Bone marrow (tissue), 2 donors: ENCODE results near the gene HCAR1.
A peak's percentile ranks its signal among the peaks of the same experiment; 100 is the strongest.
"Not testable (repeated sequence)": the region's sequence is repeated elsewhere in the genome, so short reads cannot be mapped to it uniquely, and the experiment has no call there.

Experiments used
- DNase-seq, 2 donors: peaks; one replicate each; lab custom pipeline; 2025; lab: John Stamatoyannopoulos, UW

HCAR1 gene, protein sequence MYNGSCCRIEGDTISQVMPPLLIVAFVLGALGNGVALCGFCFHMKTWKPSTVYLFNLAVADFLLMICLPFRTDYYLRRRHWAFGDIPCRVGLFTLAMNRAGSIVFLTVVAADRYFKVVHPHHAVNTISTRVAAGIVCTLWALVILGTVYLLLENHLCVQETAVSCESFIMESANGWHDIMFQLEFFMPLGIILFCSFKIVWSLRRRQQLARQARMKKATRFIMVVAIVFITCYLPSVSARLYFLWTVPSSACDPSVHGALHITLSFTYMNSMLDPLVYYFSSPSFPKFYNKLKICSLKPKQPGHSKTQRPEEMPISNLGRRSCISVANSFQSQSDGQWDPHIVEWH

DNA sequence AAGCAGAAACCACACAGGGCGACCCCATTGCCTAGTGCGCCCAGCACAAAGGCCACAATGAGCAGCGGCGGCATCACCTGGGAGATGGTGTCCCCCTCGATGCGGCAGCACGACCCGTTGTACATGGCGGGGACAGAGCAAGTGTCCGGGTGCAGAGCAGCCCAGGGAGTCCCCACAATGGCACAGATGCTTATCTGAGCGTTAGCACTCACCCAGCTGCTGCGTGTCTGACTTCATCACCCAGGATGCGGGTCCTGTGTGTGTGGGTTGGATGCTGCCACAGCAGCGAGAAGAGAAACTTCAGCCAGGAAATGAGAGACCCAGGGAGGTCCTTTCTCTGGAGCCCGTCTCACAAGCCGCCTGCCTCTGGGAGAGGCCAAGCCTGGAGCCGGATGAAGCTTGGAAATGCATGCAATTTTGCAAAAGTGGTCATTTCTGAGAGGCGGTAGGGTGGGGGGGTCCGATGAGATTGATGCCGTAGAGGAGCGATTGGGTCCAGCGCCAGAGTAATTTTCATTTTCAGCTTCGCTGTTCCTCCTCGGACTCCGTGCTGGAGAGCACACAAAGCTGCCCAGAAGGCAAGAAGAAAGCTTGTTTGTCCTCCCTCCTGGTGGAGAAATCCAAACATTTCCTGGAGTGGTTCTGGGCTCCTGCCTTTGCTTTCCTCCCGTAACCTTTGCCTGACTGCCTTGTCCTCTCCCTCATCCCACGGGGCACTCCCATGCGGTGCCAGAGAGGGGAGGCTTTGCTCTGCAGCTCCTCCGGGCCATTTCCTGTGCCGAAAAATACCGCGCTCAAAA, at the start of gene HCAR1:
HCAR1 (minus strand) TSS at position 630 of the 800 bp plus-strand sequence; CDS start at position 125, 505 bp downstream.
- no peak for DNase-seq

- DNase-seq = no peak
Measured at GRCh38 chr12:122757568-122757967, 26.9 kb upstream of the HCAR1 start.

DNA sequence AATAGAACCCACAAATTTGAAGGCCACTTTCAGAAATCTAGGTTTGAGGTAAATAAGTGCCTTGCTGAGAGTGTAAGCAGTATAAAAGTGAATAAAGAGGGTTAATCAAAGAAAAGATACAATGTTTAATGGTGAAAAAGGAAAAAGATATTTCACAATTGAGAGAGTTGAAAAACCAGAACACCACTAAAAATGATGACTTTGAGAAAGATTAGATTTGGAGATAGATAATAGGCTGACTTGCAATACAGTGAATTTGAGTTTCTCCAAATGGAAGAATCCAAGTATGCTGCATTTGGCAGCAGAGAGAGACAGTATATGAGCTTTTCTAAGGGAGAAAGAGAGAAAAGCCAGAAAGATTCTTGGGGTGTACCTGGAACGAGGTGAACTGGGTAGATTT, 24.1 kb upstream of the HCAR1 start:
- no peak for DNase-seq

DNA sequence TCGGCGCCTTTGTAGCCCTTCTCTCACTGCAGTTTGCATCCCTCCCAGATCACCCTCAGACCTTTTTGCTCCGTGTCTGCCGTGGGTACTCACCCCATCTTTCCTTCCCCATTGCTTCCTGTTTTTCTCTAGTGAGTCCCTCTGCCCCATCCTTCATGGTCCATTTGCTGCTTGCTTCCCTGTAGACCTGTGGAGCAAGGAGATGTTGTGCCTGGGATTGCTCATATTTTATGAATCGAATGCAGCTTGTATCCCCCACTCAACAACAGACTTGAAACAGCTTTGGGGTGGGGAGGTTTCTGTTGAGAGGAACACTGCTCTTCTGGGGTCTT, 22.6 kb upstream of the HCAR1 start:
- peak in 1 of 2 donors; percentile 23 for DNase-seq

DNA sequence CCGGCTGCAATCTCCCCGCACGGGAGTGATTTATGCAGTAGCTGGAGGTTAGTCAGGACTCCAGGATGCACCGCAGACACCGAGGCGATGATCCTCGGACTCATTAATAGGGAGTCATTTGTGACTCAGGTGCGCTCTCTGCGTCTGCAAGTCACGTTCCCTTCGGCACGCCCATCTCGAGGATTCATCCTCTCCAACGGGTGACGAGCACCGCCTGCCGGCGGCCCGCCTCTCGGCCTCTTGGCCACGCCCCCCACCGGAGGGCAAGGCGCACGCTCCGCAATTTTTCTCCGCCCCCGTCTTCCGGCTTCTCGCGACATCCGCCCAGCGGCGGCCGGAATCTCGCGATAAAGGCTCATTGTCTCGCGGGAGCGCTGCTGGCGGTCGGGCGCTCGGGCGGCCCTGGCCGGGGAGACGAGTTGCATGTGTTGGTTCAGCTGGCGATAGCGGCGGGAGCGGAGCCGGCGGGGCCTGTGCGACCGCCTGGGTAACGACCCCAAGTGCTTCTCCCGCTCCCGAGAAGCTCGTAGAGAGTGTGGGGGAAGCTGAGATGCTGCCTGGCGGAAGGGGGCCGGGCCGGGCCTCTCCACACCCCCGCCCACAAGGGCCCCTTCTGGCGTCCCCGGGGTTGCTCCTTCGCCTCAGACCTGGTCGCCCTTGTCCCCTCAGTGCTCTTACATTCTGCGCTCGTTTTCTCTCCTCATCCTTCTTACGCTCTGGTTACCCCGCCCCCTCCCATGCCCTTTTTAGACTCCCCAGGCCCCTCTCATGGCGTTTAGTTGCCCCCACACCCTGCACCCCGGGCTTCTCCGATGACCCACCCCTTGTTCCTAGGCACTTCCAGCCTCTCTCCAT, 22.0 kb upstream of the HCAR1 start, which contains the start of gene DENR:
DENR (plus strand) TSS at position 361 of the 855 bp plus-strand sequence. CDS start 878 bp downstream, outside the sequence.
- DNase-seq = peak; percentile 93 to 97

DNA sequence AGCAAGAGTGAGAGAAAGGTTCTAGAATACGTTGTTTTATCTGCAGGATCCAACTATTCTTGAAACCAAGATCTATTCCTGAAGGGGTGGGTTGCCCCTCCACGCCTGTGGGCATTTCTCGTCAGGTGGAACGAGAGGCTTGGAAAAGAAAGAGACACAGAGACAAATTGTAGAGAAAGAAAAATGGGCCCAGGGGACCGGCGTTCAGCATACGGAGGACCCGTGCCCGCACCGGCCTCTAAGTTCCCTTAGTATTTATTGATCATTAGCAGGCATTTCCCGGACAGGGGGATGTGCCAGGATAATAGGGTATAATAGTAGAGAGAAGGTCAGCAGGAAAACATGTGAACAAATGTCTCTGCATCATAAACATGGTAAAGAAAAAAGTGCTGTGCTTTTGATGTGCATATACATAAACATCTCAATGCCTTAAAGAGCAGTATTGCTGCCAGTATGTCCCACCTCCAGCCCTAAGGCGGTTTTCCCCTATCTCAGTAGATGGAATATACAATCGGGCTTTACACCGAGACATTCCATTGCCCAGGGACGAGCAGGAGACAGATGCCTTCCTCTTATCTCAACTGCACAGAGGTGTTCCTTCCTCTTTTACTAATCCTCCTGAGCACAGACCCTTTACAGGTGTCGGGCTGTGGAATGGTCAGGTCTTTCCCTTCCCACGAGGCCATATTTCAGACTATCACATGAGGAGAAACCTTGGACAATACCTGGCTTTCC, 20.3 kb upstream of the HCAR1 start:
- DNase-seq = not testable (repeated sequence)

- DNase-seq = no peak
Measured at GRCh38 chr12:122749569-122750332, 19.1 kb upstream of the HCAR1 start.

GRCh38 chr12:122747224-122748135, 16.8 kb upstream of the HCAR1 start:
- no peak for DNase-seq

- DNase-seq = no peak
Measured at GRCh38 chr12:122743895-122744525, 13.4 kb upstream of the HCAR1 start.

DNA sequence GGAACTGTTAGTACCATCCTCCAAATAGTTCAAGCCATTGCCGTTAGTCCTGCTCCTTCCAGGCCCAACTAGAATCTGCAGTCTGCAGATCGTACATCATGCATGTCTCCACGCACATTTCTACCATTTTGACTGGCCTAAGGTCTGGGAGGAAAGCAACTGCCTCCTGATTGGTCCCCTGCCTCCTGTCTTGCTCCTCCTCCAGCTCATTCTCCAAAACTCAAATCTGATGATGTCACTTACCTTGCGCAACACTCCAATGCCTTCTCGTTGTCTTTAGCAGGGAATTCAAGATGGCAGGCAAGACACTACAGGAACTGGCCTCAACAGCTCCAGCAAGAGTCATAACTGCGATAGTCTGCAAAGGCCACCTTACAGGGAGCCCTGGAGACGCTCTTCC, 9.7 kb upstream of the HCAR1 start:
- DNase-seq = no peak

- DNase-seq = no peak
Measured at GRCh38 chr12:122738571-122738970, 7.9 kb upstream of the HCAR1 start.

- no peak for DNase-seq
Measured at GRCh38 chr12:122732611-122733010, 2.0 kb upstream of the HCAR1 start.

DNA sequence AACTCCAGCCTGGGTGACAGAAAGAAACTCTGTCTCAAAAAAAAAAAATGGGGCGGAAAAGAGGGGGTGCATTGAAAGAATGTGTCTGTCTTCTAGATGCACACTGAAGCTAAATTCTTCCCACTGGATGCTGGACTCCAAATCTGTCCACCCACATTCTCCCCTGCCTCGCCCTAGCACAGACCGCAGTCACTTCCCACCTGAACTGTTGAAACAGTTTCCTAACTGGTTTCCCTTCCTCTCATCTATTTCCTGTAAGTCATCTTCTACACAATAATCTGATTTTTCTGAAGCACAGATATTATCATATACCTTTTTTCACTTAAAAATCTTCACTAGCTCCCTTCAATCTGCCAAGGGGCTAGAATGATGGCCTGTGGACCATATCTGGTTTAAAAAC, 1.5 kb upstream of the HCAR1 start:
- no peak for DNase-seq

DNA sequence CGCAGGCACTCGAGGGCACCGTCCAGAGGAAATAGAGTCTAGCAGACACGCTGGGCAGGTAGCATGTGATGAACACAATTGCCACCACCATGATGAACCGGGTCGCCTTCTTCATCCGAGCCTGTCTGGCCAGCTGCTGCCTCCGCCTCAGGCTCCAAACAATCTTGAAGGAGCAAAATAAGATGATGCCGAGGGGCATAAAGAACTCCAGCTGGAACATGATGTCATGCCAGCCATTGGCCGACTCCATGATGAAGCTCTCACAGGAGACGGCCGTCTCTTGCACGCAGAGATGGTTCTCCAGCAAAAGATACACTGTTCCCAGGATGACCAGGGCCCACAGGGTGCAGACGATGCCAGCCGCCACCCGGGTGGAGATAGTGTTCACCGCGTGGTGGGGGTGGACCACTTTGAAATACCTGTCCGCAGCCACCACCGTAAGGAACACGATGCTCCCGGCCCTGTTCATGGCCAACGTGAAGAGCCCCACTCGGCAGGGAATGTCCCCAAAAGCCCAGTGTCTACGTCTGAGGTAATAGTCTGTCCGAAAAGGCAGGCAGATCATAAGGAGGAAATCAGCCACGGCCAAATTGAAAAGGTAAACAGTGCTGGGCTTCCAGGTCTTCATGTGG, 945 bp downstream of the HCAR1 start:
- no peak for DNase-seq

DNA sequence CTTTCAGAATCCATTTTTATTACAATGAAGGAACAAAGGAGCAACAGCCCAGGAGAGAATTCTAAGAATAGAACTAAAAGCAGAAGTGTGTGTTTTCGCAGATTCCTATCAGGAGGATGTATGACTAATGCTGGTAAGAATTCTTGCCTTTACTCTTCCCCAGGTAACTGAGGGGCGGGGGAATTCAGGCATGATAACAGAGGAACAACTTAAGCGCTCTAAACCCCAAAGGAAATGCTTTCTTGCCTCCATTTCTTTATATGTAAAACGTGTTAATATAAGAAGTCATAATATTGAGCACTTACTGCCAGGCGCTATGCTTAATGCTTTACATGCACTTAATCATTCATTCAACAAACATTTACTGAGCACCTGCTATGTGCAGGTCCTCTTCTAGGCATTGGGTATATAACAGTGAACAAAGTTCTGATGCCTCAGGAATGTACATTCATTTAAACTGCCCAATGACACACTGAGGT, 4.5 kb downstream of the HCAR1 start:
- peak in 1 of 2 donors; percentile 90 for DNase-seq

DNA sequence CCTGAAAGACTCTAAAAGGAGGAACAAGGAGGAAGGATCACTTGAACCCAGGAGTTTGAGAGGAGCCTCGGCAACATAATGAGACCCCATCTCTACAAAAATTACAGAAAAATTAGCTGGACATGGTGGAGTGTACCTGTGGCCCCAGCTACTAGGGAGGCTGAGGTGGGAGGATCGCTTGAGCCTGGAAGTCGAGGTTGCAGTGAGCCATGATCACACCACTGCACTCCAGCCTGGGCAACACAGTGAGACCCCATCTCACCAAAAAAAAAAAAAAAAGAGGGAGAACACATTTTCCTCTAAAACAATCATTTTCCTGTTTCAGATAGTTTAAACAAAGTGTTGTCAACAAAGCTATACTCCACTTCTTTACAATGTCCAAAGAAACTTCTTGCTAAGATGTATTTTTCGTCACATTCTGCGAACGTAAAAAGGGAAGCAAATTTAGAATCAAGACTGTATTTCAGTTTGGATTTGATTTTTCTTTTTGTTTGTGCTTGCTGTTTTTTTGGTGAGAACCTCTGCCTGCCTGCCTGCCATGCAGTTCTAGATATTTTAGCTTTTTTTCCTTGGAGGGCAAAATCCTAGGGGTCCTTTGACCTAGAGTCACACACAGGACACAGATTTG, 5.1 kb downstream of the HCAR1 start:
- no peak for DNase-seq

DNA sequence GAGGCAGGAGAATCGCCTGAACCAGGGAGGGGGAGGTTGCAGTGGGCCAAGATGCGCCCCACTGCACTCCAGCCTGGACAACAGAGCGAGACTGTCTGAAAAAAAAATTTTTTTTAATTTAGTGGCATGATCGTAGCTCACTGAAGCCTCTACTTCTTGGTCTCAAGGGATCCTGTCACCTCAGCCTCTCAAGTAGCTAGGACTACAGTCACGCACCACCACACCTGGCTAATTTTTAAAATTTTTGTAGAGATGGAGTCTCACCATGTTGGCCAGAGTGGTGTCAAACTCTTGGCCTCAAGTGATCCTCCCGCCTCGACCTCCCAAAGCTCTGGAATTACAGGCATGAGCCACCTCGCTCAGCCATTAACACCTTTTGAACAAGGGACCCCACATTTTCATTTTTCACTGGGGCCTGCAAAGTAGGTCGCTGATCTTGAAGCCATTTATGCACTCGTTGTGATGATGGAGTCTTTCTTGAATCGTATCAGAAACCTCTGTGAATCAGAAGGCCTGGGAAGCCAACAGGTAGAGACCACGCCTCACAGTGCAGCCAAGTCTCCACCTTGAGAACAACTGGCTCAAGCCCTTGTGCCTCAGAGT, 5.9 kb downstream of the HCAR1 start:
- DNase-seq = no peak

- peak in 1 of 2 donors; percentile 56 for DNase-seq
Measured at GRCh38 chr12:122722387-122722786, 8.3 kb downstream of the HCAR1 start.
